HG03442 (cell line): Measurements from ENCODE around the gene IQSEC3.

Experiments
- ATAC-seq: cut with Tn5 transposase; IDR thresholded peaks from one replicate; pipeline ENCODE4 v1.9.1; 2021; ENCODE audit warnings: mild to moderate bottlenecking, moderate library complexity; ENCODE audit not compliant: unreplicated experiment

The IQSEC3 gene

DNA sequence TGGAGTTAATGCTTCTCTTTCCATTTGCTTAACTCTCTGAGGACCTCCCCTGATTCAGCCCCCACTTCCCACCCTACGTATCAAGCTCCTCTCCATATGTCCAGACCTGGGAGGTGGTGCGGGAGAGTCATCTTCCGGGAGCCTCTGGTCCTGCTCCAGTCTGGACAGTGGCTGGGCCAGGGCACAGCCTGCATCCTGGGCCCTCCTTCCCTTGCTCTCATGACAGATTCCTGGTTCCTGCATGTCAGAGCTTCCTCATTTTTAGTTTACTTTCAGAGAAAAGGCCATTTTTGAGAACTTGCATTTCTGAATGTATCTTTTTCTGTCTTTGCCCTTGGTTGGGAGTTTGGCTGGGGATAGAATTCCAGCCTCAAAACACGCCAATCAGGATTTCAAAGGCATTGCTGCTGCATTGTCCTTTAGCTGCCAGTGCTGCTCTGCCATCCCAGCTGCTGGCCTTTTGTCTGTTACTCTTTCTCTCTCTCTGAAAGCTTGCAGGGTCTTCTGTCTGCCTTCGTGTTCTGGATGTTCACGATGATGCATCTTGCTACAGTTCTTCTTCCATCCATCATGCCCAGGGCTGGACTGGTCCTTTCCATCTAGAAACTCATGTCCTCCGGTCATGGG lies 92.7 kb downstream of the IQSEC3 start:
- ATAC-seq = no peak

DNA sequence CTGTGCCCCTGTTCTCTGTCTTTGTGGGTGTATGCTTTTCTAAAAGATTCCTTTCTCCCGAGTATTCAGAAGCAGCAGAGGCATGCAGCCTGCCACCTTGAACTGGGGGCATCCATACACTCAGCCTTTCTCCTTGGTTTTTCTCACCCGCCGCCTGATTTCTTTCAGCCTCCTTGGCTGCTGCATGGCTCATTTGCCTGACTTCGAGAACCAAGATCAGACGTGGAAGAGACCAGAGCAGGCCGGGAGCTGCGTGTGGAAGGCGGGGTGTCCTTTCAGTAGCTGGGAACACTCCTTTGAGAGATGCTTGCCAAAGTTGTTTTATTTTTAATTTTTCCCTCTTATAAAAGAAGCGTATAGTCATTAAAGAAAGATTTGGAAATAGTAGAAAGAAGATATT lies 94.3 kb downstream of the IQSEC3 start:
- ATAC-seq = no peak

DNA sequence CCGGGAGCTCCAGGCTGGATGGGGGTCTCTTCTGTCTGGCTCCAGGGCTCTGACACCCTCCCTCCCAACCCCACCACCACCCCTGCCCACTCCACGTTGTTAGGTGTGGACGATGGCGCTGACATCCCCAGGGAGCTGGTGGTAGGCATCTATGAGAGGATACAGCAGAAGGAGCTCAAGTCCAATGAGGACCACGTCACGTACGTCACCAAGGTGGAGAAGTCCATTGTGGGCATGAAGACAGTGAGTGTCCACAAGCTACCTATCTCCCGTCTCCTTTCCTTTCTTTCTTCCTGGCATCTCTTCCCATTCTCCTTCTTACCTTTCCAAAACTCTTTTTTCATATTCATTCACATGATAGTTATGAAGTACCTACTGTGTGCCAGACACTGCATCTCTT lies 95.3 kb downstream of the IQSEC3 start:
- ATAC-seq = no peak

DNA sequence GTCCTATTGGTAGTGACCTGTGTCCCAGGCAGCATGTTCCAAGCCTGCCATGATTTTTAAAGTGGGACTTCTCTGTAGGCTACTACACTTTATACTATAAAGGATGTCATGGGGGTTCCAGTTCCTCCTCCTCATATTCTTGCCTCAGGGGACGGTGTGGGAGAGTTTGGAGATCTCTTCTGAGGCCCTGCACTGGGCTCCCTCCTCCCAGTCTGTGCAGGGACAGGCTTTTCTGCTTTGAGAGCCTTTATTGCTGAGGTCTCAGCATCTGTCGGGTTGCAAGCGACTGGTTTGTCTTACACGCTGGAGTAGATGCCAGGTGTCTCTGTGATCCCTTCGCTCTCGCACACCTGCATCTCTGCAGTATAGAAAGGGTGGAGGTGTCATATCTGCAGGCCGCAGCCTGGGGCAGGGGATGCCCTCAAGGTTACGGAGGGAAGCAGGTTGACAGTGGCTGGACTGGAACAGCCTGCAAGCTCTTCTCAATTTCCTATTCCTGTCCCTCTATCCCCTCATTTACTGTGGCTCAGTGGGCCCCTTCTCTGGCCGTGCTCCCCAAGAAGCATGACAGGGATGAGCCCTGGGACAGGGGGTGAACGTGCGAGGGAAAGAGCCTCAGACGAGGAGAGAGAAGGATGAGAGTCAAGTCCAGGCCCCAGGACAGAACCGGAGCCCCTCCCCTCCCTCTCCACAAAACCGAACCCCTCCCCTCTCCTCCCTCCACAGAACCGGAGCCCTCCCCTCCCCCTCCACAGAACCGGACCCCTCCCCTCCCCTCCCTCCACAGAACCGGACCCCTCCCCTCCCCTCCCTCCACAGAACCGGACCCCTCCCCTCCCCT lies 96.1 kb downstream of the IQSEC3 start:
- ATAC-seq = no peak

- no peak for ATAC-seq
These were observed 96.9 kb downstream of the IQSEC3 start for GRCh38 chr12:163406-163986.

- ATAC-seq = no peak
These were observed 97.6 kb downstream of the IQSEC3 start for GRCh38 chr12:164207-164606.

- ATAC-seq = no peak
These were observed 99.3 kb downstream of the IQSEC3 start for GRCh38 chr12:165862-166368.

- ATAC-seq = no peak
These were observed 100.0 kb downstream of the IQSEC3 start for GRCh38 chr12:166425-167075.

GRCh38 chr12:167959-168600 lies 101.5 kb downstream of the IQSEC3 start:
- ATAC-seq = no peak

DNA sequence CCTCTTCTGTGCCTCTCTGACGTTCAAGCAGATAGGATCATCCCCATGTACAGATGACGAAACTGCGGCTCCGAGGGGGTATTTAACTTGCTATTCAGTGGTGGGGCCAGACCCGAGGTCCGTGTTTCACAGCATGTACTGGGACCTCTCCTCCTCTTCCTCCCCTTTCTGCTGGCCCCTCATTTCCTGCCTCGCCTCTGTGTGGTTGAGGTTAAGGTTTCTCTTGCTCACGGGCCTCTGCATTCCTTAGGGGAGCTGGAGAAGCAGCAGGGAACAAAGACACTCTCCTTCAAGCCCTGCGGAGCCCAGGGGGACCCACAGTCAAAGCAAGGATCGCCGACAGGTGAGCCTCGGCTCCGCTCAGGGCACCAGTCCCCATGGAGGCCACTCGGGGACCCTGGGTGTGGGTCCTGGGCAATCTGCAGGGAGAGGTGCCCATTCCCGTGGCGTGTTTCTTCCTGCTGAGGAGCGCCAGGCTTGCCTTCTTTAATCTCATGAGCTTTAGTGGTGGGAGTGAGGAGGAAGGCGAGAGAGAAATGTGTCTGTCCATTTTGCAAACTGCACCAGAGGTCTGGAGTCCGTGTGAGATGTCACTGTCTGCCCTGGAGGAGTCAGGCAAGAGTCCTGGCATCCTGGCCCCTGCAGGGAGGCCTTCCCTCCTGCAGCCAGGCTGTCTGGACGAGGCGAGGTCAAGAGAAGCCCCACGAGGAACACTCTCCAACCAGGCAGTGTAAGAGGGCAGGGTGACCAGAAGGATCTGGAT lies 102.4 kb downstream of the IQSEC3 start:
- ATAC-seq = no peak

GRCh38 chr12:169528-170370 lies 103.2 kb downstream of the IQSEC3 start:
- ATAC-seq = no peak

DNA sequence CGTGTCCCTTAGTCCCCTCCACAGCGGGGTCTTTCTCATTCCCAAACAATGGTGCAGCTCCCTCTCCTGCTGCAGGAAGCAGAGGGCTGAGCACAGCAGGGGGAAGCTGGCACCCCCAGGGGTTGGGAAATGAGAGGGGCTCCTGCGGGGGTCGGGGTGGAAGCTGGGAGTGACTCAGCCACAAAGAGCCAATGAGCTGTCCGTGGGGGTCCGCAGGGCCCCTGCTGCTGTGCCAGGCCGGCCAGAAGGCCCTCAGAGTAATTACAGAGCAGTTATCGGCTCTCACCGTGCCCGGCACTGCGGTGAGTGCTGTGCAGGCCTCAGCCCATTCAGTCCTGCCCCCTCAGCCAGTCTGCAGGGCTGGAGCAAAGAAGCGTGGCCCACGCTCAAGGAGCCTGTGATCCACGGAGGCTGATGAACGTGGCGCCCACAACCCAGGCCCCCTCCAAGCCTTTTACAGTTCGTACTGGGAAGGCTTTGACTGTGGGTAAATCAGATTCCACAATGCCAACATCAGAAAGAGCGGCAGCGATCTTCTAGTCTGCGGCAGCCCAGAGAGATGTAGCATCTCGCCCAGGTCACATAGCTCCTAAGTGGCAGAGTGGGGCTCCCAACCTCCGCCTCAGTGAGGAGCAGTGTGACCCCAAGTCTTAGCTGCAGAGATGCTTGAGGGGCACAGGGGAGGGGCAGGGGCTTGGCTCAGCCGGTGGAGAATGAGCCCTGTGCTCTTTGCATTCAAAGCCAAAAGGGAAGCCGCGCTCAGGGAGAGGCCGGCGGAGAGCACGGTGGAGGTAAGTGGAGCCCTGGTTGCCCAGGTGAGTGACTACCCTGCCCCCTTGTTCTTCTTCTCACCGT lies 104.0 kb downstream of the IQSEC3 start:
- ATAC-seq = no peak

- no peak for ATAC-seq
These were observed 104.7 kb downstream of the IQSEC3 start for GRCh38 chr12:171276-171675.

DNA sequence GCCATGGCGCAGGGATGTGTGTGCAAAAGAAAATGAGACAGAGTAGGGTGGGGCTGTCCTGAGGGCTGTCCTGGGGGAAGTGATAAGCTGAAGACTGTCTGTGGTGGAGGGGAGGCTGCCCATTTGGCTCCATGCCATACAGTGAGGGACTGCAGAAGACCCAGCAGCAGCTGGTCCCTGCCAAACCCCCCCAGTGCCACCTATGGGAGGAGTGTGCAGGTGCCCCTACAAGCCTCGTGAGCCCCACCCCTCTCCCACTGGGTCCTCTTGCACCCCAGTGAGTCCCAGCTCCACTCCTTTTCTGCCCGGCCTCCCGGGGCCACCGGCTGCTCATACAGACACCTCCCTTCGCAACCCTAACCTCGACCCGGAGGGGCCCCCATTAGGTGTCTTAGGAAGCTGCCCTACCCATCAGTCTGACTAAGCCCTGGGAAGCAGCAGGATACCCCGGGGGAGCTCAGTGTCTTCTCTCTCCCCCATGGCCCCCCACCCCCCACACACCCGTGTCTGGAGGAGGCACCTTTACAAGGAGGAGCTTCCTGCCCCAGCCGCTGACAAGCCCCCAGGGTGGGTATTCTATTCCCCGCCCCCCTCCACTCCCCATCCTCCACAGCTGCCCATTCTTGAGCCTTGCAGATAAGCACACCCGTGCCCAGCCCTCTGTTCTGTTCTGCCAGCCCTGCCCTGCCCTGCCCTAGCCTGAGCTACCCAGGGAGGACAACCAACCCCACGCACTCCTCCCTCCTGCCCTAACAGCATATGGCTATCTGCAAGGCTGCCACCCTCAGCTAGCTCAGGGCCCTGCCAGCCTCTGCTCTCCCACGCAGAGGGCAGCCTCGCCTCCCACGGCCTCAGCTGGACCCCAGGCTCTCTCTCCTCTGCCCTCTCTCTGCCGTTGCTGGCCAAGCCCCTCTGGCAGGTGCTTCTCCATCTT lies 105.4 kb downstream of the IQSEC3 start:
- no peak for ATAC-seq

DNA sequence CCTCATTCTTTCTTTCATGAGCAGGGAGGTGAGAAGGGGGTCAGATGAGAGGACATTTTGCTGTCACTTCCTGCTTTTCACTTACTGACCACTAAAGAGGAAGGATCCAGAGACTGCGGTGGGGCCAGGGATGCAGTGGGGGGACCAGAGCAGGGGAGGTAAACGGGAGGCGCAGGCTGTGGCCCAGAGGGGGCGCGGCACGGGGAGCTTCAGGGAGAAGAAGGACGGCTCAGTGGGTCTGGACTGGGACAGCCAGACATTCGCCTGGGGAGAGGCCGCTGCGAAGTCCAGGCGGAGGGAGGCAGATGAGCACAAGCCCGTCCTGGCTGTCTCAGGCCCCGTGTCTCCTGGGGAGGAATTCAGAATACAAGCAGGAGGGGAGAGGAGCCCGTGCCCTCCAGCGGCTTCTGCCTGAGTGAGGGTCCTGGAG lies 106.2 kb downstream of the IQSEC3 start:
- no peak for ATAC-seq

DNA sequence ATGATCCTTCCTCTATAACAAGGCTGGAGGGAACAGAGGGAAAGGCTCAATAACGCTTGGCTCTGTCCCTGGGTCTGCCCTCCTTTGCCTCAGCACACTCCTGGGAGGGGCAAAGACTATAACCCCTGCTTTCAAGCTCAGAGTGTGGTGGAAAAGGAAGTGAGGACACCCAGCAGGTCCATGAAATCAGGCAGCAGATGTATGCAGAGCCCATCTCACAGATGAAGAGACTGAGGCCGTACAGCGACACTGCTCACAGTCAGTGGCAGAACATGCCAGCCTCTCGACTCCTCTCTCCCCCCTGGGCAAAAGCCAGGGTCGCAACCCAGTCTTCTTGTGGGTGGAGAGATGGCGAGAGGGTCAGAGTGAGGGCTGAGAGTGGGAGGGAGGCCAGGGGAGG lies 107.6 kb downstream of the IQSEC3 start:
- no peak for ATAC-seq

- no peak for ATAC-seq
These were observed 108.0 kb downstream of the IQSEC3 start for GRCh38 chr12:174596-174995.
